GM18868 (cell line): ENCODE results near the gene KLF13.
A peak's percentile ranks its signal among the peaks of the same experiment; 100 is the strongest.
"Not testable (repeated sequence)": the region's sequence is repeated elsewhere in the genome, so short reads cannot be mapped to it uniquely, and the experiment has no call there.

Experiments
- ATAC-seq: cut with Tn5 transposase; IDR thresholded peaks from one replicate; pipeline ENCODE4 v1.9.1; 2021; ENCODE audit warnings: mild to moderate bottlenecking, moderate library complexity; ENCODE audit not compliant: unreplicated experiment

Gene KLF13

DNA sequence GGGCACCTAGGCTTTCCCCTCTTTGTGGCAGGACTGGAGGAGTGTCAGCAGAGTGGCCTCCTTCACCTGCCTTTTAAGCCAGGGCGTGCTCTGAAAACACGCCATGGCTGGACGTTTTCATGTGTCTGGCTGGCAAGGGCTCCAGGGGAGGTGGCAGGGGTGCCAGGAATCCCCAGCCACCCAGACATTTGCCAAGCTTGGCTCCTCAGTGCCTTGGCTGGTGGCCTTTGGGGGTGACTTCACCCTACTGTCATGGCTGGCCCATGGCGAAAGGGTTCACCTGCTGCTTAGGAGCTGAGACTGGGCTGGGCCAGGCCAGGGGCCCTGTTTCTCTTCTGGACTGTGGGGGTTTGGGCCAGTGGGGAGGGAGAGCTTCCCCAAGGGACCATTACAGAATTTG, 17.6 kb downstream of the KLF13 start:
- ATAC-seq = no peak

- peak; percentile 40 for ATAC-seq
These were observed 18.4 kb downstream of the KLF13 start for GRCh38 chr15:31344823-31345605.

DNA sequence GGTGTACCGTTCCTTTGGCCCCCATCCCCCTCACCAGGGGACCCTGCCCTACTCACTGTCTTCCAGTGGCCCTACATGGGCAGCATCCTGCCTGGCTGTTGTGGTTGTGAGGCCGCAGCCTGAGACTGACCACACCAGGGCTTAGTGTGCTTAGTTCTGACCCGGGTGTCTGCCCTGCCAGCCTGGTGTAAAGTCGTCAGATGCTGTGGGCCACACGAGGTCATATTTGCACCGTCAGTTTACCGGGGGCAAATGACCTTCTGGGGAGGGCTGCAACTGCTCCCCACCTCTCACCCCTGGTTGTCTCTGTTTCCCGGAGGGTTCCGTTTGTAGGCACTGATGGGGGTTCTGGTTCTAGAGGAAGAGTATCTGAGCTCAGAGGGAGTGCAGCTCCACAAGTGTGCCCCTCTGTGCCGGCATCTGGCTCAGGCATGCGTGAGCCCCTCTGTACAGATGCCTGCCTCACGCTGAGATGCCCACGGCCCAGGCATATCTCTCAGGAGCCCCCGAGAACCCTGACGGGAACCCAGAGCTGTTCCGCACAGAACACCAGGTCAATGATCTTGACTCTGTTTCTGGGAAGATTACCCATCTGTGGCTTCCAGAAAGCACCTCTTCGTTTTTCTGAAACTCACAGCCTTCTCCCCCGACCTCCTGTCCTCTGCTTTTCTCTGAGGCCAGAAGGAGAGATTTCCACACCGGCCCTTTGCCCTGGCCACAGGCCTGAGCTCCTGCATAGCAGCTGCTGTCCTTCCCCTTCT, 19.2 kb downstream of the KLF13 start:
- ATAC-seq = peak; percentile 27

GRCh38 chr15:31346367-31347066, 19.9 kb downstream of the KLF13 start:
- ATAC-seq = peak; percentile 43

GRCh38 chr15:31347067-31347975, 20.7 kb downstream of the KLF13 start:
- ATAC-seq = no peak

DNA sequence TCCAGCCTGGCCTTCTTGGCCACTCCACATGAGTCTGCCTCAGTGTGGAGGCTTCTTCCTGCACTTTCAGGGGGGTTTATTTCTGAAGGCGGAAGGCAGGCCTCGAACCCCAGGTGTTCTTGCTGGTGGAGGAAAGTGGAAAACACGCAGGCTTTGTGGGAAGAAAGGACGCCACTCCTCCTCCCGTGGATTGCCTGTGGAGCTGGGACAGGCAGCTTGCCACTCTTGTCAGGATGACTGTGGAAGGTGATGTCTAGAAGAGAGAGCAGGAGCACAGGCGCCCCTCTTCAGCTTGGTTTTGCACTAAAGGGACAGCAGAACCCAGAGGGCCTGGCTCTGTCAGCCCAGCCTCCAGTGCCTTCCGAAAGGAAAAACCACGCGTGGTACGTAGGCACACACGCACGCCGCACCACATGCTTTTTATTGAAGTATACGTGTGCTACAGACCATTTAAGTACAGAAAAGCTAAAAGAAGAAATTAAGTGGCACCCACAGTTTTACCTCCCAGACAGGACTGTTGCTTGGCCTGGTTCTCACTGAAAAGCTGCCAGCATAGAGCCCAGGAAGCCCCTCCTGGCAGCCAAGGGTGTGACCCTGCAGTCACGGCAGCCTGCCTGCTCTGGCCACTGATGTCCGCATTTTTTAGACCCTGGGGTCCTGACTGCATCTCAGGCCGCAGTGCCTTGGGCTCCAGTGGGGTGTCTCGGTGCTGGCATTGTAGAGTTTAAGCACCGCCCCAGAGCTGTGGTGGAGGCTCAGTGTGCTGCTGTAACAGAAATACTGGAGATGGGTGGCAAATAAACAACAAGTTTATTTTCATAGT, 21.6 kb downstream of the KLF13 start:
- ATAC-seq = no peak

DNA sequence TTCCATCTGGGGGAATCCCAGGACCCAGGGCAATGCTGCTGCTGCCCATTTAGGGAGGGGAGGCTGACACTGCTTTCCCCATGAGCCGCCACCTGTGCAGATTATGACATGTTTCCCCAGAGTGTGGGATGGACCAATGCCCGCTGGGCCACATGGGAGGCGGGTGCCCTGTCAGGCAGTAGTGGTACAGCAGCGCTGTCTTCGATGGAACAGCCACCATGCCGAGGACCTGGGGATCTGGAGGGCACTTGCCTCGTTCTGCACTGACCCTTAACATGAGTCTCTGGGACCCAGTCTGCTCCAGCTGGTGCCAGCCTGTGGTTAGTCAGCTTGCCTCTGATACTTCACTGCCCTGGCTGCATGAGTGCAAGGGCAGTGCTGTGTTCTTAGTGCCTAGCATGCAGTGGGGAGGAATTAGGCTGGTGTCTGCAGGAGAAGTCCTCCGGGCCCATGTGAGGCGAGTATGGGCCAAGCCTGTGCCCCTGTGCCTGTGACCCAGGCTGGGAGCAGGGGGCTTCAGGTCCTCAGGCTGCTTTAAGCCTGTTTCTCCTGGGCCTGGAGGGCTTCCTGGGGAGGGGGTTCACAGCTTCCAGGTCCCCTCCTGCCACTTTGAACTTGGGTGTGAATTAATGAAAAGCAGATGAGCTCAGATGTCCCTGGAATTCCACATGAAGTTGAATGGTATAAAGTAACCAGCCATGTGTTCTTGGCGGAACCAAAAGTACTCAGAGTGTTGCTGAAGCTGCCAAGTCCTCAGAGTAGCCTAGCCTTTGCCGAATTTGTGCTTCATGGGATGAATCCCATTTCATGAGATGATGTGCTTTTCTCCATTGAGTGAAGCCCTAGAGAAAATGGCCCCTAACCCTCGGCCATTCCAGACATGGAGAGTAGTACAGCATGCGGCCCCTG, 22.9 kb downstream of the KLF13 start:
- no peak for ATAC-seq

DNA sequence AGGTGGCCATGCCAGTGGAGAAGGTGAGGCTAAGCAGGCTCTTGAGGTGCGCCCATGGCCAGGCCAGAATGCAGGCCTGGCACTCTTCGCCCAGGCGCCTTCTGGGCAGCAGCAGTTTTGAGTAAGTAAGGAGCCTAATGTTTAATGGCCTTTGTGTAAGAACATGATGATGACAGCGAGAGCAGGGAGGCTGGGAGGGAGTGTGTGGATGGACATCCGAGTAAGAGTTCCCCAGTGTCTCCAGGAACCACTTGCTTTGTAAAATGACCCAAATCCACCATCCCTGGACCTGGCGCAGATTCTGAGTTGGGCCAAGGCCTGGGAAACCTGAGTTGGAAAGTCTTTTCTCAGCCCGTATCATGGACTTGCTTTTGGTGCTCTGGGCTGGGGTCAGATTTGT, 24.1 kb downstream of the KLF13 start:
- ATAC-seq = no peak

DNA sequence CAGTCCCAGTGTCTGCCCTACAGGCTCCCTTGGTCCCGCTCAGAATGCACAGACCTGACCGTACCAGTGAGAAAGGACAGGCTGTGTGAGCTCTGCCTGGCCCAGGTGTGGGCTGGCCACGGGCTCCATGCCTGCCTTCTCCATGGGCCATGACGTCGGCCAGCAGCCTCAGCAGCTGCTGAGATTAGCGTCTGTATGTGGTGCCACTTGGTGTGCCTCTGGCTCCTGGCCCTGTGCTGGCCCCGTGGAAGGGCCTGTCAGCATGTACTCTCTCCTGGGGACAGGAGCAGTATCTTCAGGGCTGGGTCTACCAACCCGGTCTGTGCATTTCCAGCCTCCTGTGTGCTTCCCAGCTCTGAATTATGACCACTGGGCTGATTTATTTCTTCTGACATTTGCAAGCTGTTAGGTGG, 25.7 kb downstream of the KLF13 start:
- ATAC-seq = no peak

GRCh38 chr15:31352911-31353811, 26.5 kb downstream of the KLF13 start:
- peak; percentile 69 for ATAC-seq

GRCh38 chr15:31353931-31354330, 27.3 kb downstream of the KLF13 start:
- peak; percentile 1 for ATAC-seq

GRCh38 chr15:31356097-31356496, 29.5 kb downstream of the KLF13 start:
- not testable (repeated sequence) for ATAC-seq

DNA sequence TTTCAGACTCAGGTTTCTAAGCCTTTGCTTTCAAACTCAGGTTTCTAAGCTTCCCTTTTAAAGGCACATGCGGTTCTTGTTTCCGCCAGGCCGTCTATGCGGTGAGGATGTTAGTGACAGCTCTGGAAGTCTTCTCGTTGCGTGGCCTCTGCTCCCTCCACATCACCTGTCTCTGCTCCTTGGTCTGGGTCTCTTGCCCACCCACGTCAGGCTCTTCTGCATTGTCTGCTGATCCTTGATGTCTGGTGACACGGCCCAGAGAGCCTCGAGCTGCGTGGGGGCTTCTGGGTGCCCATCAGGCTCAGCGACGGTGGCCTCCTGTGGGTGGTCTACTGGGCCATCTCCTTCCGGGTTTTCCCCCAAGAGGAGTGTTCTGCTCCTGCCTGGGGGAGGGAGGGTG, 30.5 kb downstream of the KLF13 start:
- ATAC-seq = no peak

GRCh38 chr15:31358163-31358562, 31.5 kb downstream of the KLF13 start:
- no peak for ATAC-seq

GRCh38 chr15:31358957-31359701, 32.5 kb downstream of the KLF13 start:
- ATAC-seq = no peak

- no peak for ATAC-seq
These were observed 33.1 kb downstream of the KLF13 start for GRCh38 chr15:31359702-31360111.

- no peak for ATAC-seq
These were observed 33.5 kb downstream of the KLF13 start for GRCh38 chr15:31360158-31360561.
